Measurements from ENCODE around the gene AOAH.

The AOAH gene

GRCh38 chr7:36549029-36549428 lies 175.3 kb downstream of the AOAH start:
- no peak for ATAC-seq
- no peak for TF ChIP-seq POU6F1 (CRISPR knock-in tag; IDR thresholded peaks at IDR 0.05; ENCODE audit: borderline replicate concordance, low read depth)
- TF ChIP-seq TOX (CRISPR knock-in tag; IDR thresholded peaks at IDR 0.05; ENCODE audit: borderline replicate concordance) = no peak

GRCh38 chr7:36547416-36547815 lies 176.9 kb downstream of the AOAH start:
- no peak for ATAC-seq
- TF ChIP-seq ZNF565 (CRISPR knock-in tag; conservative IDR thresholded peaks at IDR 0.05; ENCODE audit: low read depth) (no peak), GLIS3 (CRISPR knock-in tag; IDR thresholded peaks at IDR 0.05) (no peak), SNAI2 (CRISPR knock-in tag; IDR thresholded peaks at IDR 0.05) (no peak), CSRNP3 (CRISPR knock-in tag; IDR thresholded peaks at IDR 0.05) (no peak), TSHZ2 (CRISPR knock-in tag; IDR thresholded peaks at IDR 0.05) (no peak), TCF4 (CRISPR knock-in tag; IDR thresholded peaks at IDR 0.05; ENCODE audit: borderline replicate concordance) (no peak), BACH2 (CRISPR knock-in tag; IDR thresholded peaks at IDR 0.05; ENCODE audit: borderline replicate concordance) (no peak)

- no peak for ATAC-seq
- TF ChIP-seq POU6F1 (CRISPR knock-in tag; IDR thresholded peaks at IDR 0.05; ENCODE audit: borderline replicate concordance, low read depth) = no peak
- TF ChIP-seq OSR1 (CRISPR knock-in tag; IDR thresholded peaks at IDR 0.05) = no peak
- no peak for TF ChIP-seq ZNF70 (CRISPR knock-in tag; IDR thresholded peaks at IDR 0.05)
- no peak for TF ChIP-seq SNAI2 (CRISPR knock-in tag; IDR thresholded peaks at IDR 0.05)
- no peak for TF ChIP-seq ZNF8 (CRISPR knock-in tag; IDR thresholded peaks at IDR 0.05)
- TF ChIP-seq BACH2 (CRISPR knock-in tag; IDR thresholded peaks at IDR 0.05; ENCODE audit: borderline replicate concordance) = no peak
- no peak for TF ChIP-seq PPARA (CRISPR knock-in tag; IDR thresholded peaks at IDR 0.05; ENCODE audit: borderline replicate concordance)
- no peak for TF ChIP-seq GLIS3 (CRISPR knock-in tag; IDR thresholded peaks at IDR 0.05)
- no peak for TF ChIP-seq PATZ1 (CRISPR knock-in tag; IDR thresholded peaks at IDR 0.05; ENCODE audit: borderline replicate concordance)
- no peak for TF ChIP-seq ZC3H10 (CRISPR knock-in tag; IDR thresholded peaks at IDR 0.05)
Measured at GRCh38 chr7:36546331-36546730, 178.0 kb downstream of the AOAH start.

- TF ChIP-seq CSDC2 (CRISPR knock-in tag; IDR thresholded peaks at IDR 0.05) = no peak
- no peak for TF ChIP-seq BACH2 (CRISPR knock-in tag; IDR thresholded peaks at IDR 0.05; ENCODE audit: borderline replicate concordance)
- no peak for TF ChIP-seq SNAI2 (CRISPR knock-in tag; IDR thresholded peaks at IDR 0.05)
- TF ChIP-seq TCF4 (CRISPR knock-in tag; IDR thresholded peaks at IDR 0.05; ENCODE audit: borderline replicate concordance) = no peak
- no peak for TF ChIP-seq GLIS3 (CRISPR knock-in tag; IDR thresholded peaks at IDR 0.05)
- TF ChIP-seq ZFP3 (CRISPR knock-in tag; IDR thresholded peaks at IDR 0.05) = no peak
- no peak for TF ChIP-seq ZFP30 (CRISPR knock-in tag; IDR thresholded peaks at IDR 0.05)
- TF ChIP-seq RARB (CRISPR knock-in tag; IDR thresholded peaks at IDR 0.05) = no peak
- TF ChIP-seq OSR1 (CRISPR knock-in tag; IDR thresholded peaks at IDR 0.05) = no peak
- no peak for TF ChIP-seq CREB5 (CRISPR knock-in tag; IDR thresholded peaks at IDR 0.05; ENCODE audit: low read depth)
- TF ChIP-seq PPARA (CRISPR knock-in tag; IDR thresholded peaks at IDR 0.05; ENCODE audit: borderline replicate concordance) = no peak
- TF ChIP-seq ISL1 (CRISPR knock-in tag; IDR thresholded peaks at IDR 0.05) = no peak
- no peak for TF ChIP-seq TOX (CRISPR knock-in tag; IDR thresholded peaks at IDR 0.05; ENCODE audit: borderline replicate concordance)
- no peak for TF ChIP-seq ZC3H10 (CRISPR knock-in tag; IDR thresholded peaks at IDR 0.05)
- TF ChIP-seq ZNF70 (CRISPR knock-in tag; IDR thresholded peaks at IDR 0.05) = no peak
- TF ChIP-seq ZNF8 (CRISPR knock-in tag; IDR thresholded peaks at IDR 0.05) = no peak
- no peak for TF ChIP-seq PATZ1 (CRISPR knock-in tag; IDR thresholded peaks at IDR 0.05; ENCODE audit: borderline replicate concordance)
- no peak for ATAC-seq
Measured at GRCh38 chr7:36545291-36545690, 179.0 kb downstream of the AOAH start.

Measured in SK-N-SH treated with all-trans-retinoic acid at 6 μM for 48 hours (cell line).